ENCODE results near the gene NDOR1.

DNA sequence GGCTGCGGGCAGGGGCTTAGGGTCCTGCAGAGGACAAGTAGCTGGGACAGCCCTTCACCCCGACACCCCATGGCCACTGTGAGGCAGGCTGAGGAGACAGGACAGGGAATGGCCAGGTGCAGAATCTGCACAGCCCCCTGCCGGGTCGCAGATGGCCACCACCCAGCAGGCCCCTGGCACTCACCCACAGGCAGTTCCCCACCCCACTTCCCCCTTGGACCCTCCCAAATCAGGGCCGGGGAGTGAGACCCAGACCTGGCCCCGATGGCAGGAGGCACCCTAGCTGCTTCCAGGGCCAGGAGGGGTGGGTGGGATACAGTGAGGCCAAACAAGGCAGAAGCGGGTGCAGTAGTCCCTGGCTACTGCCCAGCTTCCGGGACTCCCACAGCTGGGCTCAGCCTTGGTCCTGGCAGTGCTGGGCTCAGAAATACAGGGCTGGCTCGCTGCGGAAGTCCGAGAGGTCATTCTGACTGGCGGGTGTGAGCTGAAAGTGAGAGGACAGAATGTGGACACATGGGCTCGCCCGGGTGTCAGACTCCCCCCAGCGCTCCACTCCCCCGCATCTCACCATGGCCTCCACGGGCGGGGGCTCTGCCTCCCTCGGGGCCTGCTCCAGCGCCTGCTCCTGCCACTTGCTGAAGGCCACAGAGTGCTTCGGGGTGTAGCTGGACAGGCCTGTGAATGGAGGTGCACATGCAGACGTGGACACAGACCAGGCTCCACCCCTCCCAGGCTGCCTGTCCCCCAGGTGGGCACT, 13.6 kb upstream of the NDOR1 start:
- no peak for TF ChIP-seq EZH2phosphoT487 (conservative IDR thresholded peaks at IDR 0.05; ENCODE audit: low read length)
- TF ChIP-seq, protein P1, sequence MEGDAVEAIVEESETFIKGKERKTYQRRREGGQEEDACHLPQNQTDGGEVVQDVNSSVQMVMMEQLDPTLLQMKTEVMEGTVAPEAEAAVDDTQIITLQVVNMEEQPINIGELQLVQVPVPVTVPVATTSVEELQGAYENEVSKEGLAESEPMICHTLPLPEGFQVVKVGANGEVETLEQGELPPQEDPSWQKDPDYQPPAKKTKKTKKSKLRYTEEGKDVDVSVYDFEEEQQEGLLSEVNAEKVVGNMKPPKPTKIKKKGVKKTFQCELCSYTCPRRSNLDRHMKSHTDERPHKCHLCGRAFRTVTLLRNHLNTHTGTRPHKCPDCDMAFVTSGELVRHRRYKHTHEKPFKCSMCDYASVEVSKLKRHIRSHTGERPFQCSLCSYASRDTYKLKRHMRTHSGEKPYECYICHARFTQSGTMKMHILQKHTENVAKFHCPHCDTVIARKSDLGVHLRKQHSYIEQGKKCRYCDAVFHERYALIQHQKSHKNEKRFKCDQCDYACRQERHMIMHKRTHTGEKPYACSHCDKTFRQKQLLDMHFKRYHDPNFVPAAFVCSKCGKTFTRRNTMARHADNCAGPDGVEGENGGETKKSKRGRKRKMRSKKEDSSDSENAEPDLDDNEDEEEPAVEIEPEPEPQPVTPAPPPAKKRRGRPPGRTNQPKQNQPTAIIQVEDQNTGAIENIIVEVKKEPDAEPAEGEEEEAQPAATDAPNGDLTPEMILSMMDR (IDR thresholded peaks at IDR 0.05; ENCODE audit: insufficient read depth, low read length, poor library complexity, severe bottlenecking) = no peak

Data from SU-DHL-6 (cell line).